Left cardiac atrium (tissue), 4 donors: ENCODE results near the gene DNAJA3. TPM values are rescaled to one million over a fixed set of nuclear protein-coding genes. Genes with fewer than 3 reads are reported as not detected.

Experiments used
- ATAC-seq, 2 donors: fragments of 200-7000 bp; cut with Tn5 transposase; one replicate each; pipeline ENCODE4 v1.9.1; 2020; ENCODE audit warnings: mild to moderate bottlenecking in 2 of 2, moderate library complexity in 2 of 2
- DNase-seq: peaks from one replicate; pipeline ENCODE4 v3.0.0-alpha.2; 2020
- intact Hi-C, 2 donors: fragments of 100-400 bp; cut with DNase I; formaldehyde crosslinking; loops; one replicate each; pipeline versions ENCODE4 v1.14.1 to v1.15.1; 2022 to 2023
- total RNA-seq, 2 donors: library from RNA; stranded (reverse); fragmentation: NEBNext Ultra II Directional; extraction: Animal tissue kit (Norgen Biotek cat#: 25700); gene quantifications; one replicate each; pipeline ENCODE4 v1.2.1, GENCODE V29; 2021
- donor health status: DM: no; HTN: yes; CAD: no.
- donor health status: DM: no; HTN: yes; CAD: no; lungs with severe emphysema.
- donor health status: DM: yes; HTN: yes; CAD: no.
- donor health status: Dilated cardiomyopathy.

Gene DNAJA3
- total RNA-seq, 2 donors from 2014 or later = 44.6 to 48.3 TPM

DNA sequence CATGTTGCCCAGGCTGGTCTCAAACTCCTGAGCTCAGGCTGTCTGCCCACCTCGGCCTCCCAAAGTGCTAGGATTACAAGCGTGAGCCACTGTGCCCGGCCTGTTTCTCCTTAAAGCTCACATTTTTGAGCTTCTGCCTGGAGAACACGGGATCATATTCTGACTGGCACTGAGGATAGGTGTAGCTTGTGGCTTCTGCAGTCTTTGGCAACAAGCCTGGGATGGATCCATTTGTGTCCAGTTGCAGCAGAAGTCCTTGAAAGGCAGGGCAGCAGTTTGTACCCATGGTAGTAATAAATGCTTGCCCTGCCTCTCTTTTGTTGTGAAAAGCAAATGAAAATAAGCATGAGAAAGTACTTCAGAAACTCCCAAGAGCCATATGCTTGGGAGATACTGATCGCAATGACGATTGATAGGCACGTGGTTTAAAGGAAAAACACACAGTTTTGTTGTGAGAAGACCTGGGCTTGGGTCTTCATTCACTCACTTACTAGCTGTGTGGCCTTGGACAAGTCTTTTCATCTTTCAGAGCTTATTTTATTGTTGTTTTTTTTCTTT, 6.2 kb upstream of the DNAJA3 start:
- ATAC-seq (no peak), DNase-seq (no peak)
- intact Hi-C loops = no loop called here

DNA sequence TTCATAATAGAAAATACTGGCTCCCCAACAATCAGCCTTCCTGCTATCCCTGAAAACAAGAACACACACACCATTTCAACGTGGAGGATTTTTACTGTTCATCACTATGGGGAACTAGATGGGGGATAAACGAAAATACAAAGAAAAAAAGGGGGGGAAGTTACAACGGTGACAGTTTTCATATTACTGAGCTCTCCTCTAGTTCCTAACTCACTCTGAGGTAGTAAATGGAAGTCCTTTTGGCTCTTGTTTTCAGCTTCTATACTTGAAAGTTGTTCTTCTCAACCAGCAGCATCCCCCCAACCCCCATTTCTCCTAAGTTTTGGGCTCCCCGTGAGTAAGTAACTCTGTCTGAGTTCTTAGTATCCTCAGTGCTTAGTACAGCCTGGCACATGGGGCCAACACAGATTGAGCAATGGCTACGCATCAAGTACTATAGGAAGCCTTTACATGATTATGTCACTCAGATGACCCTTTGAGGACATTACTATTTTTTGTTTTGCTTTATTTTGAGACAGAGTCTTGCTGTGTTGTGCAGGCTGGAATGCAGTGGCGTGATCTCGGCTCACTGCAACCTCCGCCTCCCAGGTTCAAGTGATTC, 5.1 kb upstream of the DNAJA3 start:
- DNase-seq (no peak), ATAC-seq (no peak)
- intact Hi-C loops = no loop called here

- no peak for DNase-seq
- ATAC-seq = peak; percentile 4 to 14
Observed at GRCh38 chr16:4426021-4426684, 485 bp downstream of the DNAJA3 start.

DNA sequence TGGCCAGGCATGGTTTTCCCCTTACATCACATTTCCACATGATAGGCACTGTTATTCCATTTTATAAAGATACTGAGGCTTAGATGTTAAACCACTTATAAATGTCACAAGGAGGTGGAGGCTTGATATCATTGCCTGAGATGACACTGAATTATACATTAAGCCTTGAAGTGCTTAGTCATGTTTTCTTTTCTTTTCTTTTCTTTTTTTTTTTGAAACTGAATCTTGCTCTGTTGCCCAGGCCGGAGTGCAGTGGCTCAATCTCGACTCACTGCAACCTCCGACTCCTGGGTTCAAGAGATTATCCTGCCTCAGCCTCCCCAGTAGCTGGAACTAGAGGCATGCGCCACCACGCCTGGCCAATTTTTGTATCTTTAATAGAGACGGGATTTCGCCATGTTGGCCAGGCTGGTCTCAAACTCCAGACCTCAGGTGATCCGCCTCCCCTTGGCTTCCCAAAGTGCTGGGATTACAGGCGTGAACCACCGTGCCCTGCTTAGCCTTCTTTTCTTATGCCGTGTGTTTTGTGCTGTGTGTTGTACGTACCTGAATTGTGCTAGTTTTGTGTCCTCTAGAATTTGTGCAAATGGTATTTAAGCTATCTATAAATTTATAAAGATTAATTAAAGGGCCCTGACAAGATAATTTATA, 1.2 kb downstream of the DNAJA3 start:
- ATAC-seq (no peak), DNase-seq (no peak)
- intact Hi-C loops = no loop called here

More at GRCh38 chr16:4426021-4426684, 485 bp downstream of the DNAJA3 start:
- intact Hi-C loops = no loop called here

DNA sequence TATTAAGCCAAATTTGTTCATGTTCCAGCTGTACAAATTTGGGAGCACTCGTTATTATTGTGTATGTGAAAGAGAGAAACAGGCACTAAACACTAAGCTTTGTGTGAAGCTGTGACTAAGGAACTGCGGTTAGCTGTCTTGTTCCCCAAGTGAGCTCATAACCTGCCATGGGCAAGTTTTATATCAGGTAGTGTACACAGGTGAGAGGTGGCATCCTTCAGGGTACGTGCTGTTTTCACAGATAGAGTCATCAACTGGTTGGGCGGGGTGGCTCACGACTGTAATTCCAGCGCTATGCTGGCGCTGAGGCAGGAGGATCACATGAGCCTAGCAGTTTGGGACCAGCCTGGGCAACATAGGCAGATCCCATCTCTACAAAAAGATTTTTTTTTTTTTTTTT, 2.8 kb downstream of the DNAJA3 start:
- ATAC-seq = no peak
- no peak for DNase-seq
- intact Hi-C loops = no loop called here

DNA sequence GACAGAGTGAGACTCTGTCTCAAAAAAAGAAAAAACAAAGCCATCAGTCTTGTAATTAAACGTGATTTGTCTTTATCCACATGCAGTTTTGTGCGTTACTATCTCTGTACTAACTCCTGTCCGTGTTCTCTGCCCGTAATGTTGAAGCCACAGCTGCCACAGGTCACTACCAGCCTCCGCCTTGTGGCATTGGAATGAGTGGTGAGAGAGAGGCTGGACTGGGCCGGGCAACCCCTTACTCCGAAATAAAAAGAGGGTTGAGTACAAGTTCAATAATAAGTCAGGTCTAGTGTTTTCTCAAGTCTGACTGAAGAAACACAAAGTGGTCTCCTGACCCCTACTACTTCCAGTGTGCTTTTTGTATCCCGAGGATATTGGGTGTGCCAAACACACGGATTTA, 5.4 kb downstream of the DNAJA3 start:
- intact Hi-C loops = no loop called here
- no peak for ATAC-seq

DNA sequence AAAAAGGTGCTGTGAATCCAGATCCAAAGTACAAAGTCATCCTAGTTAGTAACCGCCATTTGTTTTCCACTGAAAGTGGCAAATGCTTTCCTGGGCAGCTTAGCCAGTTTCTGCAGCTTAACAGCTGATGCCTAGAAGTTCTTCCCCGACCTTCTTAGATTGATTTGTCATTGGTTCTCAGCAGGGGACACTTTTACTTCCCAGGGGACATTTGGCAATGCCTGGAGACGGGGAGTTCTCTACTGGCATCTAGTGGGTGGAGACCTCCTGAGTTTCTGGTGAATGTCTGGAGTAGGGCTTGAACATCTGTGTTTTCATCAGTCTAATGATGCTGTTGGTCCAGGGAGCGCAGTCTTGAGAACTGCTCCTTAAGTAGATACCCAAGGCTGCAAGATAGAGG, 7.6 kb downstream of the DNAJA3 start:
- ATAC-seq (no peak), DNase-seq (no peak)
- intact Hi-C loops = no loop called here

More for the DNA sequence above, 5.4 kb downstream of the DNAJA3 start:
- DNase-seq = no peak

- intact Hi-C loops = no loop called here
- DNase-seq (no peak), ATAC-seq (no peak)
Observed at GRCh38 chr16:4433914-4434787, 8.5 kb downstream of the DNAJA3 start.

GRCh38 chr16:4435337-4436067, 9.8 kb downstream of the DNAJA3 start:
- ATAC-seq (no peak), DNase-seq (no peak)
- intact Hi-C loops = no loop called here

- no peak for ATAC-seq
- intact Hi-C loops = no loop called here
- DNase-seq = no peak
Observed at GRCh38 chr16:4437366-4437765, 11.7 kb downstream of the DNAJA3 start.

DNA sequence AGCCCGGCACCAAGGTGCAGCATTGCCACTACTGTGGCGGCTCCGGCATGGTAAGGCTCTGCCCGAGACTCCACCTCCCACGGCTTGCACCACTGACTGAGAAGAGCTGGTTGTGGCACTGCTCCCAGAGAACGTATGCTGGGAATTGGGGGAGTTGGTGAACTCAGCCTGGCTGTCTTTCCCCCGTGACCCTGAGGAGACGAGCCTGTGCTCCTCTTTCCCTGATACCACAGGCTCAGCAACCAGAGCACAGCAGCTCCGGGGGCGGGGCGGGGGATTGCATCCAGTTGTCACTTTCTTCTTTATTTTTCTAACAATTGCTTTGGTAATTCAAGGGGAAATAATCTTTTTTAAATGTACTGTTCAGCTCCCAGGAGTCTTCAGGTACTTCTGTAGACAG, 16.7 kb downstream of the DNAJA3 start:
- intact Hi-C loops = no loop called here

GRCh38 chr16:4443271-4443670, 17.6 kb downstream of the DNAJA3 start:
- ATAC-seq (no peak), DNase-seq (no peak)
- intact Hi-C loops = no loop called here

More for the DNA sequence above, 16.7 kb downstream of the DNAJA3 start:
- no peak for DNase-seq
- no peak for ATAC-seq

DNA sequence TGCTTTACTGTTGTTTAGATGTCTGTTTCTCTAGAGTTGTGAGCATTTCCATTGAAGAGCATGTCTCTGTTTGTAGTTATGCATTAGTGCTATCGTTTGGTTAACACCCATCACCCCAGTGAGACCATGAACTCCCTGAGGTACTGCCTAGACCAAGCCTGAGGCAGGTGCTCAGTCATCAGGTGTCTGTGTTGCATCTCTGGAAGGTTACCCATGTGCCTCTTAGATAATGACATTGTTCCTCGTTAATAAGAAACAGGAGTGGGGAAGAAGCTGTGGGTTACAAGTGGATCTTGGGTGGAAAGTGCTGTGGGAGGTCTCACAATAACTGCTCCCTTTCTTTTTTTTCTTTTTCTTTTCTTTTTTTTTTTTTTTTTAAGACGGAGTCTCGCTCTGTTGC, 18.3 kb downstream of the DNAJA3 start:
- intact Hi-C loops = no loop called here
- ATAC-seq (no peak), DNase-seq (no peak)

DNA sequence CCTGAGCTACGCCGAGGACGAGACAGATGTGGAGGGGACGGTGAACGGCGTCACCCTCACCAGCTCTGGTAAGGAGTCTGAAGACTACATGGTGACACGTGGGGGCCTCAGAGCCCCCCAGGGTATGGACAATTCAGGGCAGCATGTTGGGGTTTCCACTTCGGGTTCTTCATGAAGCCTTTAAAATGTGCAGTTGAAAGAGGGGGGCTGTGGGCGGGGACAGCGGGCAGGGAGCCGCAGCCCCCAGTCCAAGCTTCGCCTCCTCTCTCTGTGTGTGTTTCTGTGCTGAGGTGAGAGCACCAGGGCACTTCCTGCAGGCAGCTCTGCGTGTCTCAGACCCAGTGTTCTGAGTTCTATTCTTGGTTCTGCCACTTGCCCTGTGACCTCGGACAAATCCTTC, 24.8 kb downstream of the DNAJA3 start:
- no peak for ATAC-seq
- DNase-seq = no peak
- intact Hi-C loops = no loop called here

DNA sequence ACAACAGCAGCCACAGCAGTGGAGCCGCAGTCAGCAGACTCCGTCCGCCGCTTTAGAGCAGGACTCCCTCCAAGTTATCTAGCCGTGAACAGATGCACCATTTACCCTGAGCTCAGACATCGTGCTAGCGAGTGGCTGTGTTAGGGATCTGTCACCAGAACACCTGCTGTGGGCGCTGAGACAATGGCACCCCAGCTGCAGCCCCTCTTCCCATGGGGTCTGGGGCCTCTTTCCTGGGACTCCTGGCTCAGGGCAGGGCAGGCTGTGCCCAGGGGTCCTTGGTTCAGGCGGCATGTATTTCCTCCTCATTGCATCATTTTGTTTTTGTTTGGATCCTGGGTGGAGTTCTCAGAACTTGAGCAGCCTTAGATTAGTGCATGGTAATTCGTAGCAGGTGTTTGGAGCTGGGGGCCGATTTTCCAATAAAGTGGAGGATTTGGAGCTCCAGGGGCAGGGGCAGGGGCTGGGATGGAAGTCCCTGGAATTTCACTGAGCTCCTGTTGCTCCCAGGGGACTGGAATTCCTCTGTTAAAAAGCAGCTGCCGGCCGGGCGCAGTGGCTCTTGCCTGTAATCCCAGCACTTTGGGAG, 25.4 kb downstream of the DNAJA3 start:
- ATAC-seq (no peak), DNase-seq (no peak)
- intact Hi-C loops = no loop called here

DNA sequence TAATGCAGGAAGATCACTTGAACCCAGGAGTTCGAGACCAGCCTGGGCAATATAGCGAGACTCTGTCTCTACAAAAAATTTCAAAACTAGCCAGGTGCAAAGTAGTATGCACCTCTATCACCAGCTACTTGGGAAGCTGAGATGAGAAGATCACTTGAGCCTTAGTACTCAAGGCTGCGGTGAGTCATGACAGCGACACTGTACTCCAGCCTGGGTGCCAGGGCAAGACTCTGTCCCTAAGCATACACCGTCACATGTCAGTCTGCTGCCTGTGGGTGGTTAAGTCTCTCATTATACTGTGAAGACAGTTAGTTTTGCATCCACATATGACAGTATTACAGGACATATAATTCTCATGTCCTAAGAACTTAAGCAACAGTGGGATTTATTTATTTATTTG, 27.0 kb downstream of the DNAJA3 start:
- ATAC-seq (no peak), DNase-seq (no peak)
- intact Hi-C loops = no loop called here

DNA sequence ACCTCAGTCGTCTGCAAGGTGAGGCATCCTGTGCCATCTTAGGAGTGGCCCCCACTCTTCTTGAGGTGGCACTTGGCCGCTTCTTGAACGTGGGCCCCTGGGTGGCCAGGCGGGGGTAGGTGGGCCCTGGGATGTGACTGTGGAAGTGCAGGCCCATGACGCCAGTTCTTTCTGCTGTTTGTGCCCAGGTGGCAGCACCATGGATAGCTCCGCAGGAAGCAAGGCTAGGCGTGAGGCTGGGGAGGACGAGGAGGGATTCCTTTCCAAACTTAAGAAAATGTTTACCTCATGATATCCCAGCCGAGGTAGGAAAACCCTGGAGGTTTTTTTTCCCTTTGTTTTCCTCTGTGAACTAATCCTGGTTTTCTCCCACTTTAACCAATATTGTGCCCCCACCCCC, 29.0 kb downstream of the DNAJA3 start:
- DNase-seq (no peak), ATAC-seq (peak in 1 of 2 donors; percentile 30)
- intact Hi-C loops = no loop called here

- no peak for ATAC-seq
Observed at GRCh38 chr16:4455081-4455480, 29.4 kb downstream of the DNAJA3 start.

GRCh38 chr16:4455951-4456350, 30.3 kb downstream of the DNAJA3 start:
- intact Hi-C loops = no loop called here
- ATAC-seq (no peak), DNase-seq (no peak)

More at GRCh38 chr16:4455081-4455480, 29.4 kb downstream of the DNAJA3 start:
- intact Hi-C loops = no loop called here
- DNase-seq = no peak
